GM18909 (cell line): ENCODE results near the gene TRABD2B.

Experiments
- ATAC-seq: cut with Tn5 transposase; IDR thresholded peaks from one replicate; pipeline ENCODE4 v1.9.1; 2021; ENCODE audit warnings: mild to moderate bottlenecking; ENCODE audit not compliant: unreplicated experiment, poor library complexity

Gene TRABD2B

DNA sequence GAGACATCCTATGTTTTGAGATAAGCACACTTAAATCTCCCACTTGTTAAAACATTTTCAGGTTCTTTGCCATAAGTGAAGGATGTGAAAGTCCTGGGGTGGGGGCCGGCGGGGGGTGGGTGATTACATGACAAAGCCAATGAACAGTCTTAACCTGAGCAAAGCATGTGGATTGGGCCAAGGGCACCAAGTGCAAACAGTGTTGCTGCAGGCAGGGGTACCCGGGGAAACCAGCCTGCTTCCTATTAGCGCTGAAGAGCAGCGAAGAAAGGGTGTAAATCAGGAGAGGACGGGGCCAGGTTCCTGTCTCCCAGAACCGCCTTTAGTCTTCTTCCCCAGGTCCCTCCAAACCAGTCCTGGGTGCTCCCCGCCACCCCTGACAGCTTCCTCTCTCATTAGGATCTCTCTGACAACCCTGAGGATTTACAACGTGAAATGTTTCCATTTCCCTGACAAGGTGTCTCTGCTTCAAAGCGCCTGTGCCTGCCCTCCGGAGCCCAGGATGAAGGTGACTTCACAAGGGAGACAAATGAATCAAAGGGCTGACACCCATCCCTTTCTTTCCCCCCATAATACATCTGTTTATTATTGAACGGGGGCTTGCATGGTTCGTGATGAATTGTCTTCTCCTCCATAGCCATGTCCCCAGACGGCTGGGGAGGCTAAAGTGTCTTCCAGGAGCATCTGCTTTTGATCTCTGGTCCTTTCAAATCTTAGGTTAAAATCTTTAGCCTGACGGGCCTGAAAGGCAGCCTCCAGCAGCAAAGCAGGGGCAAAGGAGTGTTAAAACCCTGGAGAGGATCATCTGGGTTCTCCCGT is 109.5 kb downstream of the TRABD2B start:
- ATAC-seq, result no peak

DNA sequence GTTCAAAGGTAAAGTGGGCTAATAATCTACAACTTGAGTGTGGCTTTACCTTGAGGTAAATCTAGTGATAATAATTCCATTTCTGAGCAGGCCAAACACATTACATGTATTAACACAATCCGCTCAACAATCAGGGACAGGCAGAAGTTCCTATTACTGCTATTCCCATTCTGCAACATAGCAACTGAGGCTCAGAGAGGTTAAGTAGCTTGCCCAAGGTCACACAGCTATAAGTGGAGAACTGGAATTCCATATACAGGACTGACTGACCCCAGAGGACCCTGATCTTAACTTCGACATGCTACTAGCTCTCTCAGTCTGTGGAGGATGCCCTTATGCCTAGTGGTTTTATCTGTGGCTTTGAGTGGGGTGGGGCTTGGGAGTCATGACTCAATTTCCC is 110.1 kb downstream of the TRABD2B start:
- no peak for ATAC-seq

DNA sequence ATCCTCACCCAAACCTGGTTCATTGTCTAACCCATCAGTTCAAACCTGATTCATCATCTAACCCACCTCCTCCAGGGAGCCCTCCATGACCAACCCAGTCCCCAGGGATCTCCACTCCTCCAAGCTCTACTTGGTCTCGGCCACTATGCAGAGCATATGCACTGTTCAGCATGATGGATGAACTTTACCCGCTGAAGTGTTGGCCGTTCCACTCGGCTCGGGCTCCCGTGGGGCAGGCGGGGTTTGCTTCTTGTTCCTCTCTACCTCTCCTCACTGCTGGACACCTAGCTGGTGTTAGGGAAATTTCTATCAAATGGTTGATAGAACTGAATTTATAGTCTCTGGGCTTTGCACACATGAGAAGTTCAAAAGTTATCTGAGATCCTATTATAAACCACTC is 111.0 kb downstream of the TRABD2B start:
- ATAC-seq, result no peak

DNA sequence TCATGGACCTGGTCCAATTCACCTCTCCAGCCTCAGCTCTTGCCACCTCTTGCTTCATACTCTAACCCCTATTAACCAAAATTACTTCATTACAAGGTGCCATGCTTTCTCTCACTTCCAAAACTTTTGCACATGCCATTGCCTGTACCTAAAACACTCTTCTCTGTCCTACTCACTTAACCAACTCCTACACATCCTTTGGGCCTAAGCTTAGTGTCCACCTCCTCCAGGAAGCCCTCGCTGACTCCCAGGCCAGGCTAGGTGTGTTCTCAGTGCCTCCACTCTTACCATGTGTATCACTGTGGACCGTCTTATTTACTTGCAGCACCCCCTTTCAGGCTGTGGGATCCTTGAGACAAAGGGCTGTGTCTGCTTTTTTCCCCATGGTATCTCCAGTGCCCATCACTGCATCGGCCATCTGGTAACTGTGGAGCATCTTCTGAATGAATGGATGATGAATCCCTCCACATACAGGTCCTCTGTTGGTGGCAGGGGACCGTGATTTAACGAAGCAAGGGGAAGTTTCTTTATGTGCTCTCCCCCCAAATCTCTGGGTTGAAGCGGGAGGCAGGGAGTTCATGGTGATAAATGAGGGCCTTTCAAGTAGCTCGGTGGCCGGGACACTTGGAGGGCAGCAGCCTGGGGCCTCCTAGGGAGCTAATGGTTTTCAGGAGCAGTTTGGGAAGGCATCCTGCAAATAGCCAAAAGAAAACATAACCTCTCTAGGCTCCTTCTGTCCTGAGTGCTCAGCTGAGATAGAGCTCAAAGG is 111.9 kb downstream of the TRABD2B start:
- ATAC-seq, result no peak

DNA sequence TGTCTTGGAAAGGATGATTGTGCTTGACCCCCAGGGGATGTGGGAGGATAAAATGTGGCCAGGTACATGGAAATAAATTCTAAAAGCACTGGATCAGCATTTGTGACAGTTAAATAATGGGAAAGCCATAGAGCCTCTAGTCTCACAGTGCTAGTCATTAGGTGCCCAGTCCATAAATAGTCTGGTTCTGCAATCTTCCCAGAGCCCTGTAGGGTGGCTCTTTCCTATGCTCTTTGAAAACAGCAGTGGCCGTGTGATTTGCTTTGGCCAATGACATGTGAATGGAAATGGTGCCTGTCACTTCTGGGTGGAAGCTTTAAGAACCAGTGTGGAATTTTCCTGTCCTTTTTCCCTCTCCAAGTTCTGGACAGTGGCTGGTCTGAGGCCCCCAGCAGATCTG is 113.2 kb downstream of the TRABD2B start:
- no peak for ATAC-seq

DNA sequence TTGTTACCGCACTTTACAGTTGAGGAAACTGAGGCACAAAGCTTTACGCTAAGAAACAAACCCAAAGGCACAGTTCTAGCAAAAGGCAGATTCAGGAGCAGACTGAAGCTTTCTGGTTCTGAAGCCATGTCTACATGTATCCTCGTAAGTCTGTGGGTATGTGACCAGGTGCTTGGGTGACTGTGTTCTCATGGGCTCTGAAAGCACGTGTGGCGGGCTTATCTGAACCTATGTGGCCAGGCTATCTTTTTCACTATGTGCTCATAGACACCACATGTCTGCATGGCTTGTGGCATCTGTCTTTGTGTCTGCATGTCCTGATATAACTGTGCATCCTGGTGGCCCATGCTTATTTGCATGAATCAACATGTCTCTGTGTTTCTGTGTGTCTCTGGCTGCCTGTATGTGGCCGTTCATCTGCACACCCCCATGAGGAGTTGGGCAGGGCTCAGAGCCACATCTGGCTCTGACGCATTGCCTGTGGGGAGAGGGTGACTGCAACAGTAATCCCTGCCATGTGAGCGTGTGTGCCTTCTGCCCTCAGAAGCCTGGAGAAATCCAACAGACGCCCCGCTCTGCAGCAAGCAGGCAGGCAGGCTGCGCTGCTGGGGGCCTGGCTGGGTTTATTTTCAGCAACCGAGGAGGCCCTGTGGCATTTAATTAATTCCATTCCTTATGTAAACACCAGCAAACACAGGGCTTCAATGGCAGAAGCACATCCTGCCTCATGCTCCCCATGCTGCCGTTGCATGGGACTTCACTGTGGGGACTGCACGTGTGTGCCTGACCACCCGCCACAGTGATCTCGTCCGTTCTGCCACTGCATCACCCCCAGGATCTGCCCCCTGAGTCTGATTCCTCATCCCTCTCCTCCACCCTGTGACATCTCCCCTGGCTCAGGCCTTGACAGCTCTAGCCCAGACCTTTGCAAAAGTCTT is 115.4 kb downstream of the TRABD2B start:
- ATAC-seq, result no peak

DNA sequence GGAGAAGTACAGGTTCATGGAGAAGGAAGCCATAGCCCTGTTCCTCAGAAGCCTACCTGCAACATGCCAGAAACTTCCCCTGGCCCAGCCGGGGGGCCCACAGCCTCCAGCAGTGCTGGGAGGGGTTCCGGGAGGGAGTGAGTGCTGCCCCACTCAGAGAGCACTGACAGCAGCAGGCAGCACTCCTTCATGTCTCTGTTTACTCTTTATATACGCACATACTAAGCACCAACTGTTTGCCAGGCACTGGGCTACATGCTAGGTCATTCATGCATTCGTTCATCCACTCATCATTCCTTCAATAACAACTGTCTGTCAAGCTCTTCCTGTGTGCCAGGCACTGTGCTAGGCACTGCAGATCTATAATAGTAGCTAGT is 120.6 kb downstream of the TRABD2B start:
- no peak for ATAC-seq

DNA sequence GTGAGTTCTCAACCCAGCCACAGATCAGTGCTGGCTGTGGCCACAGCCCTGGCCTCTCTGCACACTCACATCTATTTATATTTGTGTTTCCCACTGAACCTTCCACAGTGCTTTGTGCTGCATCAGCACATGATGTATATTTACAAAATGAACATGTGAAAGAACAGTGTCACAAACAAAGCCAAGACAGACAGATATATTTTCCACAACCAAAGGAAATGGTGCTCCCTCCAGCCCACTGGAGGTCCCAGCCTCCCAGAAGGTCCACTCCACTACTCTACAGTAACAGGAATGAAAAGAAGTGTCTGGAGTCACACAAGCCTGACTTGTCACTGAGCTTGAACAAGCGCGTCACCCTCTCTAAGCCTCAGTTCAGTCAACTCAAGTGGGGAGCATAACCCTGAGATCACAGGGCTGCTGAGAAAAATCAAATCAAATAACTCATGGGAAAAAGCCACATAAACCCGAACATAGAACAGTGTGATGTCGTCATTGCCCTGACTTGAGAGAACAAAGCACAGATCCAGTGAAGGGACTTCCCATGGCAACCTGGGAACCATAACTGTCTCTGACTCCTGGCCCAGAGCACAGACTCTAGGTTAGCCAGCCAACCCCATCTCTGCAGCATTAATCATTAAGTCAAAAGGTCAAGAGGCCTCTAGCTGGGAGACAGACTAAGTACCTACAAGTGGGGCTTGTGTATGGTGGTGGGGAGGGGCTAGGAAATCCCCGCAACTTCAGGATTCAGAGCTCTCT is 121.2 kb downstream of the TRABD2B start:
- ATAC-seq, result no peak

DNA sequence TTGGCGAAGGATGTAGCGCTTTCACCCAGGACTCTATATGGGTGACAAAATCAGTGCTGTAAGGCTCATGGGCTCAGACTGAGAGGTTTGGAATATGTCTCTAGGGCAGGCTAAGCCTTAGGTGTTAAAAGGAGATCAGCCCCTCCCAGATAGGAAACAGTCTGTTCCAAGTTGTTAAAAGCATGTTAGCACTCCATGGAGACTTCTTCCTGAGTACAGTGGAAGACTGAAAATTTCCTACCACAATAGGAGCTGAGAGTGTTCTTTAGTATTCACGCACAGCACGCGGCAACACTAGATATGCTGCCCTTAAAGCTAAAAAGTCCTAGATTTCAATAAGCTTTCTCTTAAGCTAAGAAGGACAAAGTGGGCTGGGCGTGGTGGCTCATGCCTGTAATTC is 122.1 kb downstream of the TRABD2B start:
- ATAC-seq, result no peak

DNA sequence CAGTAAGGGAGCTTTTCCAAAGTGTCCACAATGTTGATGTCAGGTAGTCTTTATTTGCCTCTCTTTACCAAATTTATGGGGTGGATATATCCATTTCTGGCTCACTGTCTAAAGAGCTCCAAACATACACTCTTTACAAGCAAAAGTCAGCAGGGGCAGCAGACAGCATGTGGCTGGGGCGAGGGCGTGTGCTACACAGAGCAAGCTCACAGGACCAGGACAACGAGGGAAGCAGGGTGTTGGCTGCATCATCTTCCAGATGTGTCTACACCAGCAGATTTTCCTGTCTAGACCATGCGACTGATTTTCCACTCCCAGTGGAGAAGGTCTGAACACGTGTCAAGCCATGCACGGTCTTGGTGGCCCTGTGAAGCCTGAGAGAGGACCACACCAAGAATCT is 123.8 kb downstream of the TRABD2B start:
- ATAC-seq, result no peak

DNA sequence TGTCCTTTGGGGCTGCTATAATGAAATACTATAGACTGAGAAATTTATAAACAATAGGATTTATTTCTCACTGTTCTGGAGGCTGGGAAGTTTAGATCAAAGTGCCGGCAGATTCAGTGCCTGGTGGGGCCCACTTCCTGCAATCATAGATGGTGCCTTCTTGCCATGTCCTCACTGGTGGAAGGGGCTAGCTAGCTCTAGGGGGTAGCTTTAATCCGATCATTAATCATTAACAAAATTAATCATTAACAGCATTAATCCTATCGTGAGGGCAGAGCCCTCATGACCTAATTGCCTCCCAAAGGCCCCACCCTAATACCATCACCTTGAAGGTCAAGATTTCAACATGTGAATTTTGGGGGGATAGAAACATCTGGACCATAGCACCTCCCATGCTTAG is 124.3 kb downstream of the TRABD2B start:
- ATAC-seq, result no peak

DNA sequence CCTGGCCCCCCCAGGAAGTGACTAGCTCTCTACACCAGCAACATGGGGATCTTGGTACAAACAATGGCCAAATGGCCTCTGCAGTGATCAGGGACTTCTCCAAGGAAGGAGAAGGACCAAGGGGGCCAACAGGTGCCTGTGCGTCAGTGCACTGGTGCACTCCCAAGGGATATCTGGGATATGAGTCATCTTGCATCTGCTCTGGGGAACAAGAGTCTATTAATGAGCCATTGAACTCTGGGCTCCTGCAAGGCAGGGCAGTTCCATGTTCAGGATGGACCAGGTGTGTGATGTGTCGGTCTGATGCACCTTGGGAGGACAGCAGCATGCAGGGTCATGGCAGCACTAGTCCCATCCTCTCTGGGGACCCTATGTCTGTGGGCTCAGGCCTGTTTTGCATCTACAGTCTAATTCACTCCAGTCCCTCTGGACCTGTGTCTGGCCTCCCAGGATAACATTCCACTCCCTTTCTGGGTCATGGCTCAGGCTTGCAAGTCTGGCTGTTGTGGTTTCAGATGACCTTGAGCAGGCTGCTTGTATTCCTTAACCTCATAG is 125.3 kb downstream of the TRABD2B start:
- ATAC-seq, result no peak

DNA sequence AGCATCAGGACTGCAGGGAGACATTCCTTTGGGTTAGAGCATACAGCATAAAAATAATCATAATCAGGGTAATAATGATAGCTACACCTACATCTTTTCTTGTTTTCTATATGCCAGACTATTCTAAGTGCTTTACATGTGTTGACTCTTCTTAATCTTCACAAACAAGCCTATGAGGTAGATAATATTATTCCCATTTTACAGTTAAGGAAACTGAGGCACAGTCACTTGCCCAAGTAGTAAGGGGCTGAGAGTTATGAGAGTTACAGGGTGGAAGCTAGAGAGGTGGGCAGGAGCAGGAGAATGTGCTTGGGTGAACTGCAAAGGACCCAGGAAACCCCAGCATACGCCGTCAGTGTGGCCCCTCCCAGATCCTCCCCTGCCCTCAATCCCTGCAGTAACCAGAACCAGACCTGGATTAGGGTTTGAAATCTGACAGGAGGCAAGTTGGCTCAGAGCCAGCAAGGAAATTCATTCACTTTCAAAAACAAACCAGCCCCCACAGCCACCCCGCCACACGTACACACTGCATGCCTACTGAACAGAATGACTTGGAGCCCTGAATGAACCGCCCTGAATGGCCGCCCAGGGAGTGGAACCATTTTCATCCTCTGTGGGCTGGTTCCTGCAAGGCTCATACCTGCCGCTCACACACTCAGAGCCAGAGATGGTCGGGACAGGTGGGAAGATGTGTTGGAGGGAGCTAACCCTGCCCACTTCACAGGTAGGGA is 126.1 kb downstream of the TRABD2B start:
- ATAC-seq, result no peak

DNA sequence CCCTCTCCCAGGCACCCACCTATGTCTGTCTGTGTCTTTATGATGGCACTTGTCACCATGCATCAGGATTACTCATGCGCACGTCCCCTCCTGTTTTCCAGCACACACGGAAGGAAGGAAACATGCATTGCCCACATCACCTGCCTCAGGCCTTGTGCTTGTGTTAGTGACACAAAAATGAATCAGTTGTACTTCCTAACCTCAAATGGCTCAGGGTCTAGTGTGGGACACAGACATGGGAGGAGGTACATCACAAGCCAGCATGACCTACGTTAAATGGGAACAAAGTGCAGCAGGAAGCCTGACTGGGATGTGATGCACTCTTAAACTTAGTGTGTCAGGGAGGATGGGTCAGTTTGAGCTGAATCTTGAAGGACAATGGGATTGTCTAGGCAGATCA is 126.7 kb downstream of the TRABD2B start:
- ATAC-seq, result no peak

DNA sequence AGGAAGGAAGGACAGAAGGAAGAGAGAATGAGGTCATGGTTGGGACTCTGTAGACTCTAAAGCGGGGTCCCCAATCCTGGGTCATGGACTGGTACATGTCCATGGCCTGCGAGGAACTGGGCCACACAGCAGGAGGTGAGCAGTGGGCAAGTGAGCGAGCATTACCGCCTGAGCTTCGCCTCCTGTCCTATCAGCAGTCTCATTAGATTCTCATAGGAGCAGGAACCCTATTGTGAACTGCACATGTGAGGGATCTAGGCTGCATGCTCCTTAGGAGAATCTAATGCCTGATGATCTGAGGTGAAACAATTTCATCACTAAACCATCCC is 128.9 kb downstream of the TRABD2B start:
- no peak for ATAC-seq

DNA sequence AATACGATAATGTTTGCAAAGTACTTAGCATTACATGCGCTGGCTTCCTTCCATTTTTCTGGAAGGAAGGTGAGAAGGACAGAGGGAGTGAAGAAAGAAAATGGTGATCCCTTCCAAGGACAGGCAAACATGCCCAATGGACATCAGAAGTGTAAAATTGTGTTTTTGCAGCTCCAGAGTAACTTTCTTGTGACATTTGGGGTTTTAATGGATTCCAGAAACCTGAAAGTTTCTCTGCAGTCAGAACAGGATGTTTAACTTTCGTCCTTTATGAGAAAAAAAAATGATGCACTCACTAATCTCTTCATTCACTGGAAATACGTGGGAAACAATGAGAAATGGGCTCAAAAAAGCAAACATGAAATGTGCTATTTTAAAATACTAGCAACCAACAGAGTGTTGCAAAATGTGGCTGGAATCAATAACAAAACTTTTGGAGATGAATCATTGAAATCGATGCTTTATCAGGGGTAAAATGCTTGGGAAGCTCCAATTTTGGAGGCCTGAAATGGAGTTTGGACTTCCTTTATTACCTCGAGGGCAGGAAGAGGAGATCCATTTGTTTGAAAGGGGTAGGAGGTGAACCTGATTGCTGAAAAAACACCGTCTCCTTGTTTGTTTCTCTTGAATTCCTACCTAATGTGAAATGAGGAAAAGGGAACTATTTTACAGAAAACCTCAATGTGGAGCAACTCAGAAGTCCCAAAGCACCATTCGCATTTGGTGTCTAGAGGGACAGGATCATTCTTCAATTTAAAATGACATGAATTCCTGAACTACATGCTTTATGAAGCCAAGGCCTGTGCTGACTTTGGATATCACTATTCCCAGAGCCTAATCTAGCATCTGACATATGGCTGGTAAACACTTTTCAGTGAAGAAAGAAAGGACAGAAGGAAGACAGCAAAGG is 129.5 kb downstream of the TRABD2B start:
- ATAC-seq, result no peak

DNA sequence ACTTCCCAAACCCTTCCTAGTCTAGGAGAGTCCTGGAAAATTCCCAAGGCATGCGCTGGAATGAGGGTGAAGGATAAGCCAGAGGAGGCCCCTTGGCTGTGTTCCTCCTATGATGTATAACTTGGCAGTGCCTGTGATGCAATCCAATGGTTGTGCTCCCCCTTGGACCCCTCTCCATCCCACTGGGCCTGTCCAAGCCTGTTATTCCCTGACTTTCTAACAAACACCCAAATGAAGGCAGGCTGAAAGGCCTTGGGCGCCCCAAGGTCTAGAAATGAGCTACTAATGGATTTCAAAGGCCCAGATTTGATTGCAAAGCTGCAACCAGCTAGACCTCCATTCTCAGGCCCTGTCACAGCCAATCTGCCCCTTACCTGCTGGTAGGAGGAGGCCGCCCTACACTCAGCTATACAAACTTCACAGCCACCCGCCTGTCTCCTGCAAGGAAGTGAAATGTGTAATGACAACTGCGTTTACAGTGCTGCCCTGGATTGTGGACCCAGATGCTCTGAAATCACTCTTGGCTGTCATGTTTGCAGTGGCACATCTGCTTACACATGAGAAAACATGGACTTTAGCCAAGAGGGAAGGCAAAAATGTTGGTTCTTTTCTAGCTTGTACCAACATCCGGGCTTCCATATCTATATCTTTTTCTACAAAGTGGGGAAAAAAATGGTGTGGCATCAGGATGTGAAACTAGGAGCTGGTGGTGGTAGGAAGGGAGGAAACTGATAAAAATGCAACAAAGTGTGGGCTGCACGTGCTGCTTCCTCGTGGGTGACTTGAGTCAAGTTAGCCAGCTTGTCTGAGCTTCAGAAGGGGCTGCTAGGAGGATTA is 130.4 kb downstream of the TRABD2B start:
- ATAC-seq, result no peak
